Activated T-cell treated with anti-CD3 and anti-CD28 coated beads for 48 hours (primary cell): ENCODE results near the gene IQCN.
"Not testable (repeated sequence)": the region's sequence is repeated elsewhere in the genome, so short reads cannot be mapped to it uniquely, and the experiment has no call there.

Experiments
- DNase-seq: peaks from one replicate; pipeline ENCODE4 v3.0.0-alpha.2; 2020; ENCODE audit warnings: low read depth

IQCN gene

GRCh38 chr19:18214779-18215433 lies 59.3 kb downstream of the IQCN start:
- DNase-seq = no peak

- DNase-seq = no peak
These were observed 62.6 kb downstream of the IQCN start for GRCh38 chr19:18211683-18212082.

GRCh38 chr19:18209912-18210311 lies 64.3 kb downstream of the IQCN start:
- not testable (repeated sequence) for DNase-seq

- DNase-seq = no peak
These were observed 65.9 kb downstream of the IQCN start for GRCh38 chr19:18208098-18208951.
